ELR (cell line): ENCODE results near the gene MXRA7.
A peak's percentile ranks its signal among the peaks of the same experiment; 100 is the strongest.
"Not testable (repeated sequence)": the region's sequence is repeated elsewhere in the genome, so short reads cannot be mapped to it uniquely, and the experiment has no call there.

Source experiments
- DNase-seq: peaks from one replicate; pipeline ENCODE4 v3.0.0-alpha.2; 2015; ENCODE audit warnings: low read depth

MXRA7 gene

GRCh38 chr17:76735586-76736348, 25.0 kb upstream of the MXRA7 start:
- peak; percentile 44 for DNase-seq

GRCh38 chr17:76735006-76735405, 24.2 kb upstream of the MXRA7 start:
- DNase-seq: peak; percentile 68

DNA sequence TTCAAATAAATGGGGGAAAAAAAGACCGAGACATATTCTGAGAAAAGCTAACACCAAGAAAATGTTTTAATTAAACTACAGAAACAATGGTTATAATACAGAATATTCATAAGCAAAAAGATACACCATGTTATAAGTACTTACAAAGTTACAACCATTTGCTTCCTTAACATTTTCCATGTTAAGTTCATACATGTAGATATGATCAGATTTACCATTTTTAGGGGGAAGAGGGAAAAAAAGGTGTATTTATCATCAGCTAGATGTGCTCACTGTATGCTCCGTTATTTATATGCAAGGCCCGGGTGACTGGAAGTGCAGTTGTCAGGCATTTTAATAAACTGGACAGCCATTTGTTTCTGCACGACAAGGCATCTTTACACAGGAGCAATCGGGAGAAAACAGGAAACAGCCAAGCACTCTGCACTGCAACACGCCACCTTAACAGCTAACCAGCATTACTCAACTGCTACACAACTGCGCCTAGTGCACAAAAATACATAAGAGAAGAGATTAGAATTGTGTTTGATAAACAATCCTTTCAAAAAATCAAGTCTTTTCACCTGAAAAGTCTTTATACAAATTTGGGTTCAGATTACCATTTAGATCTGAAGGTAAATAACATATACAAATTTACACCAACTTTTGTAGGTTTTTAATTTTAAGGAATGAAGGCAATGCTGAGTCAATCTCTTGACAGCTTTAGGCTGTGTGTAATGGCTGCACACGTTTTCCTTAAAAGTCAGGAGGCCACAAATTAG, 23.5 kb upstream of the MXRA7 start:
- DNase-seq: peak; percentile 69

DNA sequence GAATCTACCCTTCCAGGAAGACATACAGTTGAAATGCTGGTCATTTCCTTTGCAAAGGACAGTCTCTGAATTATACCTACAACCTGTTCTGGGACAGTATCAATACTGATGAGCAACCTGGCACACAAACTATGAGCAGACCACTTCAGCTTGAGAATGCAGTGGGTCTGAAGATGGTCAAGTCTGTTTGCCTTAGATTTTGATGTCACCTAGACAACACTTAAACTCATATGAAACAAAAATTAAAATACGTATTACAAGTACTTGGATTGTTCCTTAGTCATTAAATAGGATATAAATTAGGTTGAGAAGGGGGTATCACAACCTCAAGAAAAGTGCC, 22.8 kb upstream of the MXRA7 start:
- no peak for DNase-seq

DNA sequence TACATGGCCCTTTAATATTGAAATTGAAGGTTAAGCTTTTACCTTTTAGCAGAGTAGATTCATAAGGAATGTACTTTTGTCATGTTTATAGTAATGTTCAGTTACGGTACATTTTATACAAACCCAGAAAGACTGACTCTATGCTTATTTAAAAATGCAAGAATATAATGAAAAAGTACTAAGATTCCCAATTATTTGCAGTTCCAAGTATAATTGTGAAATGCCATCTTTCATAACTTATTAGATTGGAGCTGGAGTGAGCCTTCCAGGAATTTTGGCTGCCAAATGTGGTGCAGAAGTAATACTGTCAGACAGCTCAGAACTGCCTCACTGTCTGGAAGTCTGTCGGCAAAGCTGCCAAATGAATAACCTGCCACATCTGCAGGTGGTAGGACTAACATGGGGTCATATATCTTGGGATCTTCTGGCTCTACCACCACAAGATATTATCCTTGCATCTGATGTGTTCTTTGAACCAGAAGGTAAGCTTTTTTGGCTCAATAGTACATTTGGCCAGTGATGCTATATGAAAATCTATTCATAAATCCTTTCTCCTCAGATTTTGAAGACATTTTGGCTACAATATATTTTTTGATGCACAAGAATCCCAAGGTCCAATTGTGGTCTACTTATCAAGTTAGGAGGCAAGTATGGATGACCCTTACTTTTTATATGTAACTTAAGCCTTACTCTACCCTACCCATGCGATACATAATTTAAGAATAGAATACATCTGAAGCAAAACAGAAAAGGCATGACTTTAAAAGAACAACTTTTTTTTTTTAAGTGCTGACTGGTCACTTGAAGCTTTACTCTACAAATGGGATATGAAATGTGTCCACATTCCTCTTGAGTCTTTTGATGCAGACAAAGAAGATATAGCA, 22.2 kb upstream of the MXRA7 start:
- DNase-seq: peak; percentile 30

- not testable (repeated sequence) for DNase-seq
Measured at GRCh38 chr17:76731800-76732733, 21.3 kb upstream of the MXRA7 start.

GRCh38 chr17:76727745-76728456, 17.1 kb upstream of the MXRA7 start:
- DNase-seq: peak; percentile 33

- peak; percentile 92 for DNase-seq
Measured at GRCh38 chr17:76726776-76727718, 16.3 kb upstream of the MXRA7 start, which contains the start of gene METTL23. TSS of gene METTL23 (plus strand) at chr17:76726839. CDS start at chr17:76729711, 2,872 bp downstream.

- peak; percentile 97 for DNase-seq
Measured at GRCh38 chr17:76726231-76726775, 15.5 kb upstream of the MXRA7 start, which contains the start of gene JMJD6. TSS of gene JMJD6 (minus strand) at chr17:76726606. CDS start at chr17:76726475, 131 bp downstream.

DNA sequence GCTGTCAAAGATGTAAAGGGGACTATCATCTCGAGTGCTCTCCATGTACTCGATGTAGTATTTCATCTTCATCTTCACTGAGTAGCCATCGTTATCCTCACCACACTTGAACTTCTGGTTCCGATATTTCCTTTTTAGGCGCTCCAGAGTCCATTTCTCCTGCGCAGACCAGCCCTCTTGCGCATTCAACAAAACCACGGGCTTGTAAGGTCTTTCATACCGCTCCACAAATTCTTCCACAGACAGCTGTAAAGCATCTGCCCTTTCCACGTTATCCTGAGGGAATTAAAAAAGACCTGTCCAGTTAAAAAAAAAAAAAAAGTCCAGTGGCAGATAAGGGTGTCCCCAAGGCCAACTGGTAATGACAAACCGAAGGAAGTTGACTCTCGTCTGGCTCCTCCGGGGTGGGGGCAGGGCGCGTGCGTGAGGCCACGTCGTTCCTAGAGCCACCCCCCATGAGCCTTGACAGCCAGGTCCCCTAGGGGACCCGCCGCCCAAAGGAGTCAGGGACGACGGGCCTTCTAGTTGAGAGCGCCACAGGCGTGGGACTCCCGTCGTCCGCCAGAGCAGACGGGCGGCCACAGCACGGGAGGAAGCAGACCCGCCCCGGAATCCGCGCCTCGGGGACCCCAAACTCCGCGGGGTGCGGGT, 14.9 kb upstream of the MXRA7 start:
- peak; percentile 56 for DNase-seq

GRCh38 chr17:76723812-76724211, 13.0 kb upstream of the MXRA7 start:
- DNase-seq: no peak

DNA sequence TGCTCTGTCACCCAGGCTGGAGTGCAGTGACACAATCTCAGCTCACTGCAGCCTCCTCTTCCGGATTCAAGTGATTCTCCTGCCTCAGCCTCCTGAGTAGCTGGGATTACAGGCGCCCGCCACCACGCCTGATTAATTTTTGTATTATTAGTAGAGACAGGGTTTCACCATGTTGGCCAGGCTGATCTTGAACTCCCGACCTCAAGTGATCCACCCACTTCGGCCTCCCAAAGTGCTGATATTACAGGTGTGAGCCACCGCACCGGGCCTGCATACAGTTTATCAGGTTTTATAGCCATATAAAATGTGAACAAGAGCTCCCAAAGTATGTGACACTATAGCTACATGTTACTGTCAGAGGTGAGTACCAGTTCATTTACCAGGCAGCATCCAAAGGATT, 12.2 kb upstream of the MXRA7 start:
- not testable (repeated sequence) for DNase-seq

GRCh38 chr17:76722279-76722678, 11.5 kb upstream of the MXRA7 start:
- DNase-seq: no peak

DNA sequence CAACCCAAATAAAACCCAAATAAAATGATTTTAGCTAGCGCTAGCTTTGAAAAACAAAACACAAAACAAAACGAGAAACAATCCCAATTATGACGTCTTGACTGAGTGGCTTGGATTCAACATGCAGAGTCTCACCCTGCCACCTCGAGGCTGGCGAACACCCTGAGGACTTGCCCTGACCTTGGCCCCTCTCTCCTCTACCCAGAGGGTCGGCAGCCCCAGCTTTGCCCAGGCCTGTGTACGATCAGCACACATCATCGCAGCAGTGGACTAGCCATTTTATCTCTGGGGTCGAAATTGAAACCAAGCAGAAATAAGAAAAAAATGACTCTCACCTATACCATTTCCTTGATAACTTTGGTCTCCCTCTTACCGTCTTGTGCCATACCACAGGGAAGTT, 10.7 kb upstream of the MXRA7 start:
- DNase-seq: no peak

DNA sequence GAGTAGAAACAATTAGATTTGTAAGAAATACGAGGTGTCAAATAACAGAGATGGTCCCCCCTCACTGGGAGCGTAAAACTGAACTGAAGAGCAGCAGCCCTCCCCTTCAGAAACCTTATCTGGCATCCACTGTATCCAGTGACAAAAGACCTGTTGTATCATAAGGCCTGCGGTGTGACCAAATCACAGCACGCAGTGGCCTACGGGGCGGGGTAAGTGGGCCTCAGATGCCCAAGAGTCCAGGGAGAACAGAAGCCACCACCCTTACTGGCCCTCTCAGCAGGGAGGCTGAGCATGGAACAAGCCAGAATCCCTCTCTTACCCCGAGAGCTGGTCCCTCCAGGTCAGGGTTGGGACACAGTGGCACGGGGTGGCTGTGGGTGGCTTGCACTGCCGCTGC, 10.2 kb upstream of the MXRA7 start:
- DNase-seq: no peak

- DNase-seq: no peak
Measured at GRCh38 chr17:76720211-76720610, 9.4 kb upstream of the MXRA7 start.

DNA sequence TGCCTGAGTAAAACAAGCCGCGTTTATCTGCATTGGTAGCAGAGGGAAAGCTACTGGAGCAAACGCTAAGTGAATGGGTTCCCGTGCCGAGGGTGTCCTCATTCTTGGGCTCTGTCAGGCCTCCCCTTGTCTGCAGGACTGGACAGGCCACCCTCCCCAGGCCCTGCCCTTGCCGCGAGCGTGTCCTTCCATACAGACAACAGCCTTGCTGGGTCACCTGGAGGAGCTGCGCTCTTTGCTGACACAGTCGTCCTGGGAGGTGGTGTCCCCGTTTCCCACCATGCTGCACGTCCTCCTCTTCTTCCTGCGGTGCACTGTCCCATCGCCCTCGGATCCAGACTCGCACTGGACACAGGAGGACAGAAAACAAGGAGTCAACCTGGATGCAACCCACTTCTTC, 7.8 kb upstream of the MXRA7 start:
- no peak for DNase-seq

DNA sequence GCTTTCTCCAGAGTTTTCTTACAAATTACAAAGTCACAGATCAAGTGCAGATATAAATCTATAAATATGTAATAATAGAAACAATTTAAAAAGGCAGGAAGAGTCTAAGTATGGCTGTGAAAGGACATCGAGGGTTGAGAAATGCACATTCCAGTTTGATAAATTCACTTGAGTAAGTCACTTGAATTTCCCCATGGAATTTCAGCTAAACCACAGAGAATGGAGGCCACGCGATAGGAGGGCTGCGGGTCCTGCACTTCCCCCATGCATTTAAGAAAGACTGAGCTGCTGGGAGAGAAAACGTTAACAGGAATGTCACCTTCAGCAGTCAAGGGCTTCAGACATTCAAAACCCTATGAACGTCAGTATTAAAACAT, 6.1 kb upstream of the MXRA7 start:
- DNase-seq: peak; percentile 93
